Measurements from ENCODE around the gene KIF19.

- TF ChIP-seq CTCF (conservative IDR thresholded peaks at IDR 0.05; ENCODE audit: low read depth, low read length) (no peak), POLR2A (IDR thresholded peaks at IDR 0.05; ENCODE audit: low read depth, low read length) (no peak), NFE2L2 (IDR thresholded peaks at IDR 0.05; ENCODE audit: low read depth, low read length) (no peak), MXI1 (IDR thresholded peaks at IDR 0.05; ENCODE audit: borderline replicate concordance, low read depth, low read length) (no peak), CHD1 (IDR thresholded peaks at IDR 0.05; ENCODE audit: low read depth, low read length) (no peak), MAFK (IDR thresholded peaks at IDR 0.05; ENCODE audit: low read depth, low read length) (no peak), SMC3 (IDR thresholded peaks at IDR 0.05; ENCODE audit: low read depth, low read length) (no peak), RFX5 (IDR thresholded peaks at IDR 0.05; ENCODE audit: low read depth, low read length) (no peak), RAD21 (IDR thresholded peaks at IDR 0.05; ENCODE audit: low read length) (no peak), FOS (IDR thresholded peaks at IDR 0.05; ENCODE audit: low read depth, low read length) (no peak), CEBPB (IDR thresholded peaks at IDR 0.05; ENCODE audit: low read depth, low read length) (no peak), USF2 (IDR thresholded peaks at IDR 0.05; ENCODE audit: low read depth, low read length) (no peak), BHLHE40 (IDR thresholded peaks at IDR 0.05; ENCODE audit: low read depth, low read length) (no peak)
Measured at GRCh38 chr17:74357466-74357809, 31.4 kb downstream of the KIF19 start.
